Endodermal cell (in vitro differentiated cells): Measurements from ENCODE around the gene KLF7. TPM values are rescaled to one million over a fixed set of nuclear protein-coding genes. Genes with fewer than 3 reads are reported as not detected.

Experiments used
- DNase-seq: peaks from one replicate; pipeline ENCODE4 v3.0.0-alpha.2; 2017
- H3K27ac ChIP-seq: 2 replicates; pipeline ENCODE4 v1.5.1; 2013; ENCODE audit warnings: mild to moderate bottlenecking, low read depth, low read length, moderate library complexity
- H3K27me3 ChIP-seq: 2 replicates; pipeline ENCODE4 v1.6.1; 2013; ENCODE audit warnings: mild to moderate bottlenecking, low read length, moderate library complexity; ENCODE audit not compliant: insufficient read depth, control insufficient read depth, poor library complexity, severe bottlenecking
- H3K36me3 ChIP-seq: 2 replicates; pipeline ENCODE4 v1.7.0; 2013; ENCODE audit warnings: mild to moderate bottlenecking, low read length, moderate library complexity; ENCODE audit not compliant: control insufficient read depth, insufficient read depth
- H3K4me1 ChIP-seq: one replicate; pipeline ENCODE4 v1.7.0; 2013; ENCODE audit warnings: low read length; ENCODE audit not compliant: control insufficient read depth, insufficient read depth
- H3K4me3 ChIP-seq: 2 replicates; pipeline ENCODE4 v1.5.1; 2013; ENCODE audit warnings: mild to moderate bottlenecking, low read length, moderate library complexity
- H3K9ac ChIP-seq: 2 replicates; pipeline ENCODE4 v1.6.1; 2013; ENCODE audit warnings: mild to moderate bottlenecking, low read length, moderate library complexity; ENCODE audit not compliant: poor library complexity, severe bottlenecking; ENCODE audit errors: extremely low read depth
- H3K9me3 ChIP-seq: 2 replicates; pipeline ENCODE4 v1.6.1; 2013; ENCODE audit warnings: mild to moderate bottlenecking, low read length, moderate library complexity; ENCODE audit not compliant: control insufficient read depth
- H3K27ac Mint-ChIP-seq: 2 replicates; pipeline ENCODE4 v1.8.0; 2020; ENCODE audit warnings: mixed read lengths
- H3K27me3 Mint-ChIP-seq: 2 replicates; pipeline ENCODE4 v1.8.0; 2021; ENCODE audit warnings: mild to moderate bottlenecking, mixed read lengths; ENCODE audit not compliant: insufficient read depth
- H3K36me3 Mint-ChIP-seq: 2 replicates; pipeline ENCODE4 v1.8.0; 2020; ENCODE audit warnings: low read depth, mixed read lengths
- H3K4me1 Mint-ChIP-seq: 2 replicates; pipeline ENCODE4 v1.8.0; 2020; ENCODE audit warnings: mixed read lengths
- H3K4me3 Mint-ChIP-seq: 2 replicates; pipeline ENCODE4 v1.8.0; 2020; ENCODE audit warnings: mild to moderate bottlenecking, moderate library complexity, mixed read lengths
- H3K9me3 Mint-ChIP-seq: 2 replicates; pipeline ENCODE4 v1.8.0; 2020; ENCODE audit warnings: mild to moderate bottlenecking, mixed read lengths
- WGBS, 2 experiments: methylation state at CpG; one replicate each; pipeline versions ENCODE4 v1.1.5 to v1.1.7; 2013; ENCODE audit warnings: missing lambda C conversion rate in 2 of 2, mixed read lengths in 1 of 2; ENCODE audit not compliant: insufficient coverage in 1 of 2, insufficient read length in 1 of 2; 5-methylcytosine and 5-hydroxymethylcytosine counted together
- total RNA-seq, 2 donors: library from RNA; stranded (reverse); fragmentation: NEBNext Ultra II Directional in 1 of 2; extraction: Animal tissue kit (Norgen Biotek cat#: 25700) in 1 of 2; gene quantifications; 2 replicates in 1 of 2; 3 replicates in 1 of 2; pipeline ENCODE4 v1.2.1, GENCODE V29; 2021
- TF ChIP-seq, protein P1 (sequence below): fragments of 200-600 bp; sonication (generic); conservative IDR thresholded peaks from 2 replicates; pipeline ENCODE4 v1.5.0; 2021; ENCODE audit warnings: antibody characterized with exemption, mild to moderate bottlenecking

The KLF7 gene
- total RNA-seq, 2 donors from 2014 or later = 27.4 to 27.8 TPM

- Mint-ChIP-seq H3K27me3 (no peaks in the 10 kb centered on the region), H3K36me3 (no peaks in the 10 kb centered on the region), H3K4me1 (peaks cover 39% of the 10 kb centered on the region), H3K9me3 (no peaks in the 10 kb centered on the region), H3K27ac (peak overlapping the region; percentile 100), H3K4me3 (peak overlapping the region; percentile 97)
- Histone ChIP-seq H3K36me3 (no peaks in the 10 kb centered on the region), H3K27ac (peak overlapping the region; percentile 100), H3K9me3 (peaks cover 5% of the 10 kb centered on the region), H3K4me1 (peaks cover 2% of the 10 kb centered on the region), H3K9ac (peak overlapping the region; percentile 96), H3K27me3 (no peaks in the 10 kb centered on the region), H3K4me3 (peak overlapping the region; percentile 85)
- 0% methylated on average over 28 to 86 of the region's 86 CpGs for WGBS, 2 experiments
- DNase-seq = peak; percentile 93
- TF ChIP-seq, protein P1, sequence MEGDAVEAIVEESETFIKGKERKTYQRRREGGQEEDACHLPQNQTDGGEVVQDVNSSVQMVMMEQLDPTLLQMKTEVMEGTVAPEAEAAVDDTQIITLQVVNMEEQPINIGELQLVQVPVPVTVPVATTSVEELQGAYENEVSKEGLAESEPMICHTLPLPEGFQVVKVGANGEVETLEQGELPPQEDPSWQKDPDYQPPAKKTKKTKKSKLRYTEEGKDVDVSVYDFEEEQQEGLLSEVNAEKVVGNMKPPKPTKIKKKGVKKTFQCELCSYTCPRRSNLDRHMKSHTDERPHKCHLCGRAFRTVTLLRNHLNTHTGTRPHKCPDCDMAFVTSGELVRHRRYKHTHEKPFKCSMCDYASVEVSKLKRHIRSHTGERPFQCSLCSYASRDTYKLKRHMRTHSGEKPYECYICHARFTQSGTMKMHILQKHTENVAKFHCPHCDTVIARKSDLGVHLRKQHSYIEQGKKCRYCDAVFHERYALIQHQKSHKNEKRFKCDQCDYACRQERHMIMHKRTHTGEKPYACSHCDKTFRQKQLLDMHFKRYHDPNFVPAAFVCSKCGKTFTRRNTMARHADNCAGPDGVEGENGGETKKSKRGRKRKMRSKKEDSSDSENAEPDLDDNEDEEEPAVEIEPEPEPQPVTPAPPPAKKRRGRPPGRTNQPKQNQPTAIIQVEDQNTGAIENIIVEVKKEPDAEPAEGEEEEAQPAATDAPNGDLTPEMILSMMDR = peak; percentile 68
Observed at GRCh38 chr2:207166349-207167098, 776 bp upstream of the KLF7 start.

DNA sequence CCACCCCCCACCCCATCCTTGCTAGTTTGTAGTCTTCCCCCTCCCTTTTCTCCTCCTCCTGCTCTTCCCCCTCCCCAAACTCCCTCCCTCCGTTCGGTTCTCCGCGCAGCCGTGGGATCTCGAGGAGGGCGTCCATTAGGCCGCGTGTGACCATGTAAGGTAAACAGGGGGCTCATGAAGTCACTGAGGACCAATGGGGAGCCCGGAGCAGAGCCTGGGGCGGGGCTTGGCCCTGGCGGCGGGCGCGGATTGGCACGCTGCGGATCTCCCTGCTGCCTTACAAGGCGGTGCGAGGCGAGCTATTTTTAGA lies 246 bp upstream of the KLF7 start:
- H3K27ac Mint-ChIP-seq = peak overlapping the region; percentile 100

DNA sequence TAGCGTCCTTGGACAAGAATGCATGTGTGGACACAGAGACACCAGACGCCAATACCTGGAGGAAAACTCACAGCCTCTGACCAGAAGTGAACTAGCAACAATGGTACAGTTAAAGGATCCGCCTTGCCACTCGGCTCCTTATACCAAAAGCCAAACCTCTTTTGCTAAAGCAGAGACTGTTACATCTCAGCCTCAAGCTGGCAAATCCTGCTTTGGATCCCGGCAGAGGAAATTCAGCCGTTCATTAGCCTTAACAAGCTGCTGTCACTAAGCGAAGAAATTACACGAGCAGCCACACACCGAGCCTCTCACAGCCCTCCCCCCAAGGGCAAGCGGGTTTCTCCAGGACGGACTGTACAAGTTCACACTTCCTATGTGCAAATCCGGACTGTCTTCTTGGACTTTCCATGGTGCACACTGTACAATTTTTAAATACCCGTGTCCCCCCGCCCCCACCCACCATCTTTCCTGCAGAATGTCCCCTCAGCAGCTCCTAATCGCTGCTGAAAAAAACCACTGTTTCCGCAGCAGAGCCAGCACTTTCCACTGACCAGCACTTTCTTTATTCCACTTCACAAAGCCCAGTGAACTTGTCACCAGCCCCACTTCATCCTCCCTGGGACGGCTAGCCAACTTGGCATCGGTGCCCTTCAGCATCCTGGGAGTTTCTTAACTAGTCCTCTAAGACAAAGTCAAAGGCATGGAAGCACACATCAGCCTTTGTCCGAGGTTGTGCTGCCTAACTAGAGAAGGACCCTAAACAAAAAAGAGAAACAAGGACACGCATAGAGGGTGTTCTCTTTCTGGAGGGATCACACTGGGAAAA lies 1.5 kb downstream of the KLF7 start:
- H3K27ac Mint-ChIP-seq = peak overlapping the region; percentile 100
- Histone ChIP-seq H3K9me3 (no peaks in the 10 kb centered on the region), H3K4me1 (peaks cover 11% of the 10 kb centered on the region), H3K36me3 (peaks cover 19% of the 10 kb centered on the region), H3K9ac (peak overlapping the region; percentile 93), H3K27me3 (no peaks in the 10 kb centered on the region), H3K4me3 (peak overlapping the region; percentile 96), H3K27ac (peak overlapping the region; percentile 80)
- peaks cover 59% of the 10 kb centered on the region for H3K4me1 Mint-ChIP-seq
- no peaks in the 10 kb centered on the region for H3K27me3 Mint-ChIP-seq
- no peaks in the 10 kb centered on the region for H3K9me3 Mint-ChIP-seq
- peak overlapping the region; percentile 97 for H3K4me3 Mint-ChIP-seq
- no peaks in the 10 kb centered on the region for H3K36me3 Mint-ChIP-seq
- TF ChIP-seq, protein P1 = no peak
- no peak for DNase-seq
- 1% methylated on average over 11 to 20 of the region's 20 CpGs for WGBS, 2 experiments

More for the DNA sequence above, 246 bp upstream of the KLF7 start:
- peak overlapping the region; percentile 100 for H3K27ac ChIP-seq
- H3K27me3 ChIP-seq = no peaks in the 10 kb centered on the region
- peak; percentile 100 for DNase-seq
- TF ChIP-seq, protein P1 = no peak
- H3K27me3 Mint-ChIP-seq = no peaks in the 10 kb centered on the region
- peak overlapping the region; percentile 96 for H3K9ac ChIP-seq
- peaks cover 5% of the 10 kb centered on the region for H3K9me3 ChIP-seq
- H3K4me3 ChIP-seq = peak overlapping the region; percentile 96
- peaks cover 45% of the 10 kb centered on the region for H3K4me1 Mint-ChIP-seq
- H3K4me1 ChIP-seq = peaks cover 5% of the 10 kb centered on the region
- WGBS, 2 experiments = 0% methylated on average over 14 to 20 of the region's 20 CpGs
- peaks cover 3% of the 10 kb centered on the region for H3K36me3 ChIP-seq
- H3K36me3 Mint-ChIP-seq = no peaks in the 10 kb centered on the region
- no peaks in the 10 kb centered on the region for H3K9me3 Mint-ChIP-seq
- H3K4me3 Mint-ChIP-seq = peak overlapping the region; percentile 97
